Tibial artery (tissue), 4 donors: ENCODE results near the gene ZMYM2.

Experiments
- DNase-seq, 2 donors: peaks; one replicate each; pipeline ENCODE4 v3.0.0-alpha.2; 2019
- H3K27ac ChIP-seq, 2 donors: fragments of 200-600 bp; sonication (generic) in 1 of 2; 1 replicate in 1 of 2; 2 replicates in 1 of 2; pipeline ENCODE4 v1.5.1; 2018 to 2019; ENCODE audit warnings: mild to moderate bottlenecking in 1 of 2
- H3K27me3 ChIP-seq, 2 donors: fragments of 200-600 bp; sonication (generic) in 1 of 2; one replicate each; pipeline versions ENCODE4 v1.5.1 to v1.6.0; 2016 to 2019
- H3K36me3 ChIP-seq, 3 donors: fragments of 200-600 bp; sonication (generic) in 2 of 3; one replicate each; pipeline ENCODE4 v1.5.1; 2016 to 2019; ENCODE audit warnings: mild to moderate bottlenecking in 2 of 3
- H3K4me1 ChIP-seq, 4 donors: fragments of 200-600 bp; sonication (generic) in 2 of 4; 1 replicate in 3 of 4; 2 replicates in 1 of 4; pipeline ENCODE4 v1.5.1; 2016 to 2019
- H3K4me3 ChIP-seq, 2 donors: fragments of 200-600 bp; sonication (generic) in 1 of 2; 1 replicate in 1 of 2; 2 replicates in 1 of 2; pipeline ENCODE4 v1.5.1; 2018 to 2019; ENCODE audit warnings: mild to moderate bottlenecking in 2 of 2
- H3K9me3 ChIP-seq, 3 donors: fragments of 200-600 bp; sonication (generic) in 1 of 3; one replicate each; pipeline ENCODE4 v1.5.1; 2016 to 2019
- CTCF ChIP-seq, 2 experiments: fragments of 200-600 bp in 1 of 2; fragments of 450-650 bp in 1 of 2; IDR thresholded peaks; one replicate each; pipeline ENCODE4 v1.5.1; 2017 to 2019; ENCODE audit warnings: antibody characterized with exemption in 2 of 2, mild to moderate bottlenecking in 1 of 2, moderate library complexity in 1 of 2
- intact Hi-C: fragments of 100-400 bp; cut with DNase I; formaldehyde crosslinking; loops from one replicate; pipeline ENCODE4 v1.15.0; 2023; ENCODE audit warnings: low total_unique reads

ZMYM2 gene

GRCh38 chr13:20129076-20129475 lies 170.5 kb downstream of the ZMYM2 start:
- no peak overlapping the region for H3K27ac ChIP-seq
- intact Hi-C loops, result loop anchor here (5.0 kb wide), 1 partner anchor 33 kb away; the partner anchor contains the start of gene GJA3
- no peaks in the 10 kb centered on the region for H3K9me3 ChIP-seq
- peaks cover 0 to 21% of the 10 kb centered on the region in 2 donors for H3K27me3 ChIP-seq
- no peak overlapping the region for H3K4me3 ChIP-seq
- peaks cover 0 to 36% (median 18%) of the 10 kb centered on the region in 4 donors for H3K4me1 ChIP-seq
- no peak for TF ChIP-seq CTCF (IDR thresholded peaks at IDR 0.05)
- H3K36me3 ChIP-seq, result no peaks in the 10 kb centered on the region
- no peak for DNase-seq

- no peak for TF ChIP-seq CTCF (IDR thresholded peaks at IDR 0.05)
- Histone ChIP-seq H3K9me3 (no peaks in the 10 kb centered on the region), H3K27ac (no peak overlapping the region), H3K4me1 (peaks cover 0 to 35% (median 18%) of the 10 kb centered on the region in 4 donors), H3K36me3 (no peaks in the 10 kb centered on the region), H3K4me3 (no peak overlapping the region), H3K27me3 (peaks cover 0 to 26% of the 10 kb centered on the region in 2 donors)
- no peak for DNase-seq
- intact Hi-C loops, result no loop called here
These were observed 171.5 kb downstream of the ZMYM2 start for GRCh38 chr13:20130012-20130411.

- Histone ChIP-seq H3K4me1 (peaks cover 0 to 28% (median 18%) of the 10 kb centered on the region in 4 donors), H3K27me3 (peaks cover 0 to 32% of the 10 kb centered on the region in 2 donors), H3K9me3 (no peaks in the 10 kb centered on the region), H3K36me3 (no peaks in the 10 kb centered on the region), H3K4me3 (no peak overlapping the region), H3K27ac (no peak overlapping the region)
- no peak for DNase-seq
- no peak for TF ChIP-seq CTCF (IDR thresholded peaks at IDR 0.05)
- intact Hi-C loops, result no loop called here
These were observed 172.1 kb downstream of the ZMYM2 start for GRCh38 chr13:20130652-20131051.

- TF ChIP-seq CTCF (IDR thresholded peaks at IDR 0.05), result no peak
- Histone ChIP-seq H3K9me3 (no peaks in the 10 kb centered on the region), H3K27ac (no peak overlapping the region), H3K27me3 (peaks cover 0 to 38% of the 10 kb centered on the region in 2 donors), H3K4me3 (no peak overlapping the region), H3K4me1 (peaks cover 0 to 24% (median 16%) of the 10 kb centered on the region in 4 donors), H3K36me3 (no peaks in the 10 kb centered on the region)
- intact Hi-C loops, result no loop called here
- DNase-seq, result no peak
These were observed 172.7 kb downstream of the ZMYM2 start for GRCh38 chr13:20131057-20131832.

GRCh38 chr13:20132052-20132634 lies 173.6 kb downstream of the ZMYM2 start:
- intact Hi-C loops, result no loop called here
- H3K4me3 ChIP-seq, result no peak overlapping the region
- H3K36me3 ChIP-seq, result no peaks in the 10 kb centered on the region
- no peak for TF ChIP-seq CTCF (IDR thresholded peaks at IDR 0.05)
- DNase-seq, result no peak
- H3K9me3 ChIP-seq, result no peaks in the 10 kb centered on the region
- H3K27ac ChIP-seq, result no peak overlapping the region
- H3K4me1 ChIP-seq, result peaks cover 0 to 21% (median 14%) of the 10 kb centered on the region in 4 donors
- H3K27me3 ChIP-seq, result peaks cover 0 to 47% of the 10 kb centered on the region in 2 donors
